Astrocyte (in vitro differentiated cells and primary cell): ENCODE results near the gene RDH16.

Experiments
- CTCF ChIP-seq: IDR thresholded peaks from 2 replicates; pipeline ENCODE4 v1.5.1; 2011; ENCODE audit warnings: low read depth, mild to moderate bottlenecking, inconsistent platforms, low read length, moderate library complexity; ENCODE audit not compliant: insufficient read depth
- EZH2 ChIP-seq: IDR thresholded peaks from 2 replicates; pipeline ENCODE4 v1.6.1; 2012; ENCODE audit warnings: mild to moderate bottlenecking, low read length, inconsistent platforms; ENCODE audit not compliant: insufficient read depth

- TF ChIP-seq CTCF (no peak), EZH2 (no peak)
Observed at GRCh38 chr12:56958422-56958821, 1.0 kb upstream of the RDH16 start.
